Endothelial cell (in vitro differentiated cells): ENCODE data around the gene SGPP2. TPM values are rescaled to one million over a fixed set of nuclear protein-coding genes. Genes with fewer than 3 reads are reported as not detected.

Source experiments
- DNase-seq: peaks from one replicate; pipeline ENCODE4 v3.0.0; 2021; ENCODE audit warnings: low spot score
- H3K27ac Mint-ChIP-seq: one replicate; pipeline ENCODE4 v1.8.0; 2021; ENCODE audit warnings: mixed read lengths, inconsistent platforms; ENCODE audit not compliant: unreplicated experiment
- H3K27me3 Mint-ChIP-seq: one replicate; pipeline ENCODE4 v1.8.0; 2021; ENCODE audit warnings: mild to moderate bottlenecking, moderate library complexity, mixed read lengths, inconsistent platforms; ENCODE audit not compliant: unreplicated experiment
- H3K36me3 Mint-ChIP-seq: one replicate; pipeline ENCODE4 v1.8.0; 2021; ENCODE audit warnings: mild to moderate bottlenecking, low read depth, mixed read lengths, inconsistent platforms; ENCODE audit not compliant: unreplicated experiment
- H3K4me1 Mint-ChIP-seq: one replicate; pipeline ENCODE4 v1.8.0; 2021; ENCODE audit warnings: mild to moderate bottlenecking, mixed read lengths, inconsistent platforms; ENCODE audit not compliant: unreplicated experiment
- H3K4me3 Mint-ChIP-seq: one replicate; pipeline ENCODE4 v1.8.0; 2021; ENCODE audit warnings: mild to moderate bottlenecking, mixed read lengths, inconsistent platforms; ENCODE audit not compliant: unreplicated experiment
- H3K9me3 Mint-ChIP-seq: one replicate; pipeline ENCODE4 v1.8.0; 2021; ENCODE audit warnings: mixed read lengths, inconsistent platforms; ENCODE audit not compliant: unreplicated experiment
- CTCF ChIP-seq: fragments of 200-600 bp; sonication (generic); IDR thresholded peaks from one replicate; pipeline ENCODE4 v1.5.0; 2021; ENCODE audit warnings: antibody characterized with exemption; ENCODE audit not compliant: unreplicated experiment
- total RNA-seq: library from RNA; stranded (reverse); fragmentation: NEBNext Ultra II Directional; extraction: Animal tissue kit (Norgen Biotek cat#: 25700); gene quantifications from one replicate; pipeline ENCODE4 v1.2.1, GENCODE V29; 2021; ENCODE audit not compliant: unreplicated experiment

SGPP2 gene
- total RNA-seq, 1 donor from 2014 or later, result not detected

DNA sequence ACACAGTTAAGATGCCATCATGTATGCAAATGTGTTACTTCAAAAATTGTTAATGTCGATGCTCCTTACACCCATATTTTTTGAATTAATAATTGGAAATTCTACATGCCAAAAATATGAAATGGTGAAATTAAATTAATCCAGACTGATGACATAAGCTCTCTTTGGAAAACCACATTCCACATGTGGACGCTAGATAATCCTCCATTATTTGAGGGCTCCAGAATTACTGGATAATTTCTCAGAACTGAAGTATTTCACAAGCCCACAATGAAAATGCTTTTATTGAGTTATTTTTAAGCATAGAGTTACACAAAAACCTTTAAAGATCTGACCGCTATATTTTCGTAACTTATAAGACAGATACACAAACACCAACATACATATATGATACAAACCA is 183.7 kb downstream of the SGPP2 start:
- Mint-ChIP-seq H3K27me3 (no peaks in the 10 kb centered on the region), H3K4me3 (no peak overlapping the region), H3K36me3 (no peaks in the 10 kb centered on the region), H3K4me1 (no peaks in the 10 kb centered on the region), H3K27ac (no peak overlapping the region), H3K9me3 (no peaks in the 10 kb centered on the region)
- DNase-seq, result no peak
- TF ChIP-seq CTCF, result no peak

DNA sequence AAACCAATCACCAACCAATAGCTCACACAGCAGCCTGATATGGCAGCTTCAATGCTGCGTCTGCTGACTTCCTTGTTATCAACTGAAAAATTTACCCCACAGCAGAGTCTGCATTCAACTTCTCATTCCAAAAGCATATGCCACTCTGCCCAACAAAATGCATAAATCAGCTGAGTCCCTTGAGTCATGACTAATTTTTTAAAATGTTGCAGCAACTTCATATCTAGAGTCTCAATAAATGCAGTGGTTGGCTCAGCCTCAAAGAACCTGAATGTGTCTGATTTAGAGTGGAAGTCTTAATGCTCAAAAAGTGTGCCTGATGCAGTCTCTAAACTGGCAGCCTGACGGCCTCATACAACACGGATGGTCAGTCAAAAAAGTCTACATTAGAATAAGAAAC is 185.0 kb downstream of the SGPP2 start:
- Mint-ChIP-seq H3K27me3 (no peaks in the 10 kb centered on the region), H3K4me3 (no peak overlapping the region), H3K36me3 (no peaks in the 10 kb centered on the region), H3K4me1 (no peaks in the 10 kb centered on the region), H3K27ac (no peak overlapping the region), H3K9me3 (no peaks in the 10 kb centered on the region)
- DNase-seq, result no peak
- TF ChIP-seq CTCF, result no peak

Other genes with a start within 250 kb of the SGPP2 start
- 16.5 TPM for gene PAX3, start 125.5 kb upstream of the SGPP2 start, total RNA-seq
- 11.9 TPM for gene FARSB, start 231.5 kb downstream of the SGPP2 start, total RNA-seq
- 0.26 TPM for gene MOGAT1, start 247.1 kb downstream of the SGPP2 start, total RNA-seq